Measurements from ENCODE around the gene TMEM45B.
"Not testable (repeated sequence)": the region's sequence is repeated elsewhere in the genome, so short reads cannot be mapped to it uniquely, and the experiment has no call there.

The TMEM45B gene

DNA sequence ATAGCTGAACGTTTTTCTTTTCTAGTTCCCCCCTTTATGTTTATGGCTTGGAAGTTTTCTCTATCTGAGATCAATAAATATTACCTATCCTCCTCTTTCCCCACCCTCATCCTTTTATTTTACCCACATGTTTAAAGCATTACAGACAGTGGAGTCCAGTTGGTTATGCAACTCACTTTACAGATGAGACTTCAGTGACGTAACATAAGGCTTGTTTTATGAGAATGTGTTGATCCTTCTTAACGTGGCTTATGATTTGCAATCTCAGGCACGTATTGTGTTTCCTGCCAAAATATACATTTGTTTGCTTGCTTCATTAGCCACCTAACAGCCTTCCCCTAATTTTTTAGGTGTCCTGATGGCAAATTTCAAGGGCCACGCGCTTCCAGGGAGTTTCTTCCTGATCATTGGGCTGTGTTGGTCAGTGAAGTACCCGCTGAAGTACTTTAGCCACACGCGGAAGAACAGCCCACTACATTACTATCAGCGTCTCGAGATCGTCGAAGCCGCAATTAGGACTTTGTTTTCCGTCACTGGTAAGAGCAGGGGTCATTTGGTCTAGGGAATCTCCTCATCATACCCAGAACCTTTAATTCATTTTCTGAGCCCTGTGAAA lies 36.6 kb downstream of the TMEM45B start:
- no peak for DNase-seq

- no peak for DNase-seq
These were observed 38.0 kb downstream of the TMEM45B start for GRCh38 chr11:129853518-129854231.

DNA sequence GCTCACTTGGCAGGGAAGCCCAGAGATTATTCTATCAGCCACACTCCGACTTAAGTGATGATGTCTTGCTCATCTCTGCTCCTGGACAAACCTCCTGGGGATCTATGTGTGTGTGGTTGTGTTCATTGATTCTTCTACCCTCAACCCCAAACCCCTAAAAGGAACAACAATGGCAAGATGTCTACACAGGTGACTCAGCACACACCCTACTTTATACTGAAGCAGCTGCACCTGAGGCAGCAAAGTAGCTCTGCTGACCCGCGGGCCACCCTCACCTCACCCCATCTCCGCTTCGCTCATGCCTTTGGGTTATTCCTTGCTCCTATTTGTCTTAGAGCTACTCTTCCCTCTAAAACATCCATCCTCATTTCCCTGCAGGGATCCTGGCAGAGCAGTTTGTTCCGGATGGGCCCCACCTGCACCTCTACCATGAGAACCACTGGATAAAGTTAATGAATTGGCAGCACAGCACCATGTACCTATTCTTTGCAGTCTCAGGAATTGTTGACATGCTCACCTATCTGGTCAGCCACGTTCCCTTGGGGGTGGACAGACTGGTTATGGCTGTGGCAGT lies 38.7 kb downstream of the TMEM45B start:
- no peak for DNase-seq

DNA sequence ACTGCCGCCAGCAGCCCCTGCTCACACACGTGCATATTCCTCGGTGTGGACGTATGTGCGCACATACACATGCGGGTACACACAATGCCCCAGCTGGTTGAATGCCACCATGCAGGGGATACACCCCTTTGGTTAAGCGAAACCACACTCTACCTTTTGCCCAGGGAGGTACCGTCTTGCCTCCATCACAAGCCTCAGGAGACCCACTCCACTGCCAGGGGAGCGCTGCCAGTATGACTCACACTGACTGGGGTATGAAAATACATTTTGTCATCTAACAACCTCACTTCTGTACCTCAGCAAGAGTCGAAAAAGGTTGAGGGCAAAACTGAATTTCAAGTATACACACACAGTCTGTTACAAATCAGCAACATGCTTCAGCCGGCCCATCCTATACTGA lies 39.4 kb downstream of the TMEM45B start:
- DNase-seq: no peak

GRCh38 chr11:129856036-129856435 lies 40.4 kb downstream of the TMEM45B start:
- no peak for DNase-seq

DNA sequence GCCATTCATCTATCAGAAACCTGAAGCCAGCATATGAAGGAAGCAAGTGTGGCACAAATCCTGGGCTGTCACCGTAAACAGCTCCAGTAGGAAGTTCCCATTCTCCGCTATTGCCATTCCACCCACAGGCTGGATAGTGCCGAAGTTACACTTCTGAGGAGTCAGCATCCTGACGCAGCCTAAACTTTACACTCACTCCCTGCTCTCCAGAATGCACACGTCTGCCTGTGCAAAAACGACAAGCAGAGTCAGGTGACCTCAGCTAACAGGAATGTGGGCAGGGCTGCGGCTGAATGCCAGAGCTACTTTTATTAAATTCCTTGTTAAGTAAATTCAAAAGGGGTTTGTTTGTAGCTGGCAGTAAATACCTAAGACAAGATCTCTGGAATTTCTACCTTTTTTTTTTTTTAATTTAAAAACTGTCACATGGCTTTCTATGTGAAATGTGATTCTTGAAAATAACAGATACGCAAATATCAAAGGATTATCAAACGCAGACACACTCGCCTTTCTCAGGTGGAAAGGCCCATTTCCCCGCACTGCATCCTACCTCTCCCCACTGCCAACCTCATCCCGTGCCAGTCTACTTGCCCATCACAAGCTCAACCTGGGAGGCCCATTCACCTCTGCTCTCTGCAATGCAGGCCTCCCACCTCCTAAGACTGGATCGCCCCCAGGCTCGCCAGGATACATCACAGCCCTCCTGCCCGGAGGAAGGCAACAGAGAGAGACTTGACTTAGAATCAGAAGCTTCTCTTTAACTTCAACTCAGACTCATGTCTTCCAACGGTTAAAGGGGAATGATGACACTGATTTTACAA lies 46.3 kb downstream of the TMEM45B start:
- DNase-seq: no peak

DNA sequence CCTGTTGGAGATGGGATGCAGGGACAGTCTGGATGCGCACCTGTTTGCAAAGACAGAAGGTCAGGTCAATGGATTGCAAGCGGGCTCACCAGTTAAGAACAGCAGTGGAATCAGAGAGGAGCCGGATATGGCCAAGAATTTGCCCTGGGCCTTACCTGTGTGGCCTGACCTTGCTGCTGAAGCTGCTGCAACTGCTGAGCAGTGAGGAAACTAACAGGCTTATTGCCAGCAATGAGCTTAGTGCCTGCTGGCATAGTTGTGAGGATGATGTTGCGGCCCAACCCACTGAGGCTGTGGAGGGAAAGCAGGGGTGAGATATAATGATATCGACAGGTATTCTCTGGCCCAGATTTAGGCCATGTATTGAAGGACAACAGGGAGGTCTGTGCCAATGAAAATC lies 49.2 kb downstream of the TMEM45B start:
- no peak for DNase-seq

GRCh38 chr11:129865701-129866100 lies 50.1 kb downstream of the TMEM45B start:
- no peak for DNase-seq

DNA sequence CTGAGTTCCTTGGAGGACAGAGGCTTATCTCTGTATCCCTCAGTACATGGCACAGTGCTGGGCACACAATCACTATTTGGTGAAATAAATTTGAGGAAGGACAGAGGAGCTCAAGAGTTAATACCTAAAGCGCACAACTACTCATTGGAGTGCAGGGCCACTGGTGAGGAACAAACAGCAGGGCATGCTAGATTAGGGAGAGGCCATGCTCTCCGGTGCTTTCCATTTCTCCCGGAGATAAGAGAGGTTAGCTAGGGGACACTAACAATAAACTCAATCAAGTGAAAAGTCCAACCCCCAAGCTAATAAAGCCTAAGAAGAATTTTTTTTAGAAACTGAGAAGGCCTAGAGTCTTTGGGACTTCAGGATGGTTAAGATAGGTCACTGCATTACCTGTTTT lies 50.7 kb downstream of the TMEM45B start:
- DNase-seq: no peak

- DNase-seq: not testable (repeated sequence)
These were observed 53.0 kb downstream of the TMEM45B start for GRCh38 chr11:129868626-129869025.

GRCh38 chr11:129871914-129872313 lies 56.3 kb downstream of the TMEM45B start:
- no peak for DNase-seq

- no peak for DNase-seq
These were observed 64.7 kb downstream of the TMEM45B start for GRCh38 chr11:129880311-129880710.

DNA sequence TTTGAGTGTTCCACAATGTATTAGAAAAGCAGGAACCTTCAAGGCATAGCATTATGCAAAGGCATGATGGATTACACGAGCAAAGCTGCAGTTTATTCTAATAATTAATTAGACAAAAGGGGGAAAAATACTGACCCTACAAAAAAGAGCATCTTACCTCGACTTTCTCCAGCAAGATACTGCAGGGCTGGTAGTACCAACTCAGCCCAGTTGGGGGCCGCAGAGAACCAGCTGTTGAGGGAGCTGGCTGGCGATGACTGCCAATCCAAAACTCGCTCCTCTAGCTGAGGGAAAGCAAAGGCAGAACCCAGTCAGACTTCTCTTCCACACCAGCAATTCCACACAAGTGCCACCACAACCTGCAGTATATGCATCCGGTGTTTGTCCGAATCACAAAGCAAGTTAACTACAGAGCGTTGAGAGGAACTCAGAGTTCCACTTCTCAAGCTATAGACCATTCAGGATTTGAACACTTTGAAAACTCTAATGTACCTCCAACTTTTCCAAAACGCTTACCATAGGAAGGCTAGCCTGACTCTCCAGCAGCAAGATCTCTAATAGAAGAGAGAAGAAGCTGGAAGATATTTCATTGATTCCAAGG lies 66.0 kb downstream of the TMEM45B start:
- DNase-seq: peak in 4 of 51 donors; percentile 1 to 13 (median 7)

DNA sequence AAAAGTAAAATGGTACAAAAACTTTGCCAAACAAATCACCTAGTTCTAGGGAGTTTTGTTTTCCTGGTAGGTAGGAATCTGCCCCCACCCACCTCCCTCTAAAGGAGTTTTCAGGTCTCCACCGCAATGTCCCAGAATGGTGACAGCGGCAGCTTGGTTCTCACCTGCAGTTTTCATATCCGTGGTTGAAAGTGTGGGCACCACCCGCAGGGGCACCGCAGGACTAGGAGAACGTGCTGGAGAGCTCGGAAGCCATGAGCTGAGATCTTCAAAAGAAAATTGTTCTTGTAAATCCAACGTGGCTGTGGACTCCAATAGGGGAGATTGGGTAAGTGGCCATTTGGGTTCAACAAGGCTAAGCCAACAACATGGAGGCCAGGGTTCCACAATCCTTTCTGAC lies 68.9 kb downstream of the TMEM45B start:
- no peak for DNase-seq

GRCh38 chr11:129885381-129885780 lies 69.7 kb downstream of the TMEM45B start:
- no peak for DNase-seq

- DNase-seq: no peak
These were observed 72.8 kb downstream of the TMEM45B start for GRCh38 chr11:129888451-129888850.

GRCh38 chr11:129894278-129895125 lies 78.9 kb downstream of the TMEM45B start:
- DNase-seq: peak in 3 of 51 donors; percentile 8 to 37 (median 20)

- DNase-seq: peak in 50 of 51 donors; percentile 30 to 92 (median 76)
These were observed 79.7 kb downstream of the TMEM45B start, which contains the start of gene NFRKB for GRCh38 chr11:129895126-129896041. Gene NFRKB (minus strand): TSS chr11:129895578. CDS start chr11:129892849, 2,729 bp downstream.

DNA sequence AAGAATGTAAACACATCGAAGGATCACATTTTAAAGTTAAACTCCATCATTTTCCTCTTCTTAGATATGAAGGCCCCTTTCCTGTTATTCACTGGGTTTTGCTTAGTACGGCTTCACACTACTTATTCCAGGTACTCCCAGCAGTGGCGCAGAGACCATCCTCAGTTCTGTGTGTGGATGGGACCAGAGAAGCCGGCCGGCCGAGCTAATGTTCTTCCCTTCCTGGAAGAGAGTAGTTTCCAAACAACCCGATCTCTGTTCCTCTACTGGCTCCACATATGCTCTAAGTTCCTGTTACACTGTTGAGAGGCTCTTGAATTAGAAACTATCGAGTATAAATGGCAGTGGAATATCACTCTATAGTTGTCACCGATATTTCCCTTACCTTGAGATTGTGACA lies 80.4 kb downstream of the TMEM45B start:
- peak in 5 of 51 donors; percentile 8 to 21 (median 12) for DNase-seq

Data from hypothalamus (tissue), 51 donors.